SJSA1 (cell line): ENCODE data around the gene DDX1. TPM values are rescaled to one million over a fixed set of nuclear protein-coding genes. Genes with fewer than 3 reads are reported as not detected.
"Not testable (repeated sequence)": the region's sequence is repeated elsewhere in the genome, so short reads cannot be mapped to it uniquely, and the experiment has no call there.

Source experiments
- DNase-seq, 2 experiments: peaks; one replicate each; pipeline ENCODE4 v3.0.0-alpha.2; 2015 to 2020; ENCODE audit warnings: low spot score in 2 of 2, low read depth in 1 of 2
- H3K27ac ChIP-seq: fragments of 250-450 bp; sonication (Bioruptor Pico); 2 replicates; pipeline ENCODE4 v1.5.1; 2020; ENCODE audit warnings: mild to moderate bottlenecking, moderate library complexity
- H3K27me3 ChIP-seq: fragments of 250-450 bp; sonication (Bioruptor Pico); replicated peaks from 2 replicates; pipeline ENCODE4 v1.5.1; 2020; ENCODE audit warnings: mild to moderate bottlenecking, moderate library complexity
- H3K36me3 ChIP-seq: fragments of 250-450 bp; sonication (Bioruptor Pico); 2 replicates; pipeline ENCODE4 v1.5.1; 2020; ENCODE audit warnings: mild to moderate bottlenecking
- H3K4me1 ChIP-seq: fragments of 250-450 bp; sonication (Bioruptor Pico); replicated peaks from 2 replicates; pipeline ENCODE4 v1.6.1; 2021; ENCODE audit warnings: mild to moderate bottlenecking
- H3K4me3 ChIP-seq: fragments of 250-450 bp; sonication (Bioruptor Pico); 2 replicates; pipeline ENCODE4 v1.5.1; 2020; ENCODE audit warnings: mild to moderate bottlenecking
- H3K9me3 ChIP-seq: fragments of 250-450 bp; sonication (Bioruptor Pico); replicated peaks from 2 replicates; pipeline ENCODE4 v1.5.1; 2020; ENCODE audit warnings: mild to moderate bottlenecking
- total RNA-seq: library from RNA; depleted of rRNA; stranded (reverse); fragments of >200 nt; shearing (Covaris generic); gene quantifications from 2 replicates; pipeline ENCODE4 v1.2.3, GENCODE V29; 2014

DDX1 gene
- total RNA-seq, 1 experiment from 2014 or later: 140 TPM

DNA sequence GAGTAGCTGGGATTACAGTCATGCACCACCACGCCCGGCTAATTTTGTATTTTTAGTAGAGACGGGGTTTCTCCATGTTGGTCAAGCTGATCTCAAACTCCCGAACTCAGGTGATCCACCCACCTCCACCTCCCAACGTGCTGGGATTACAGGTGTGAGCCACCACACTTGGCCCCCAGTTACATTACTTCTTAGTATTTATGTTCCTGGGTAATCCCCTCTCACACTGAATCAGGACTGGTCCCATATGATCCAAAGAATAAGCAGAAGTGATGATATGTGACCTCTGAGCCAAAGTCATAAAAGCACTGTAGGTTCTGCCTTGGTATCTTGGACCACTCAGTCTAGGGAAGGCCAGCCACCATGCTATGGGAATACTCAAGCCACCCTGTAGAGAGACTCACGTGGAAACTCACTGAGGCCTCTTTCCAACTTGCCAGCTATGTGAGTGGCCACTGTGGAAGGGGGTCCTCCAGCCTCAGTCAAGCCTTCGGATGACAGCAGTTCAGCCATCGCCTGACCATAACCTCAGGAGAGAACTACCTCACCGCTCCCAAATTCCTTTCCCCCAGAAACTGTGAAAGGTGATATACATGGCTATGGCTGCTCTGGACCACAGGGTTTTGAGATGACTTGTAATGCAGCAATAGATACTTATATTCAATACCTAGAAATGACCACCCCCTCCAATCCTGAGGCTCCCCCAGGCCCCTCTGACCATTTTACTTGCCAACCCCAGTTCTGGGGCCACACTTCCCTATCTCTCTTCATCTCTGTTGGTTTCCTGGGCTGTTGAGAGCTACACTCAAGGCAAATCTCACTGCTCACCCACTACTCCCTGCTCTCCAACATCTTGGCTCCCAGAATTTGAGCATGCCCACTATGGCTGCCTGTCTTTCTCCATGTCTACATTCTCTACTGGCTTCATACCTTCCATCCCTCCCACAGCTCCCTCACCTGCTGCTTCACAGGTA is 80.5 kb downstream of the DDX1 start:
- Histone ChIP-seq H3K36me3 (no peaks in the 10 kb centered on the region), H3K9me3 (no peaks in the 10 kb centered on the region), H3K4me1 (no peaks in the 10 kb centered on the region), H3K27ac (no peak overlapping the region), H3K27me3 (no peaks in the 10 kb centered on the region), H3K4me3 (no peak overlapping the region)
- DNase-seq: no peak

DNA sequence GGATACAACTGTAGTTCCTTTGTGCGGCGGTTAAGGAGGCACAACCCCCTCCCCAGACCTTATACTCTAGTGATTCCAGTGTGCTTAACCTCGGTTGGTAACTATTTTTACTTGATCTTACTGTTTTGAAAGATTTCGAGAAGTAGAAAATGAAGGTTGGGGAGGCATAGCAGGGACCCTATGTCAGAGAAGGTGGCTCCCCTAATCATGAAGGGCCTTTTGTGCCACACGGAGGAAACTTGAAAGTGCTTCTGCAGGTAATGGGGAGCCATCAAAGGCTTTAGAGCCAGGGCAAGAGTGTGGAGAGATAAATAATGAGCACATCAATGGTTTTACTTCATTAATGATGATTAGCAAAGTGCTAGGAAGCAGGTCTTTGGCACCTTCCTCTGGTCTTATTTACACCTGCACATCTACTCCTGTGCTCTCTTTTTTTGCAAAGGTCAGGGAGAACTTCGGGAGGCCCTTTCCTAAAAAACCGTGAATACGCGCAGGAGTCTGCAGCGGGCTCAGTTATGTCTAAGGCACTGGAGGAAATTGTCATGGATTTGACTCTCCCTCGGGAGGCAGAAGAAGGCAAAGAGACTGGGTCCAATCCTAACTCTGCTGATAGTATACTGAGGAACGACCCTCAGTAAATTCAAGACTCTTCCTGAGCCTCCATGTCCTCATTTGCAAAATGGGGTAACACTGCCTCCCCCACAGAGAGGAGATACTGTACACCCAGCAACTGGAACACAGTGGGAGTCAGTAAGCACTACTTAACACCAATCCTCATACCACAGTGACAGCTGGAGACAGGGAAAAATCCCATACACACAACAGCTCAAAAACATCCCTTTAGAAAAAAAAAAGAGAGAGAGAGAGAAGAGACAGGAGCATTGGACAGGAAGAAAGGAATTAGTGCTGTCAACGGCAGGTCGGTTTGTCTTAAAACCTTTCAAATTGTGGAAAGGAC is 81.6 kb downstream of the DDX1 start:
- H3K27ac ChIP-seq: no peak overlapping the region
- H3K9me3 ChIP-seq: no peaks in the 10 kb centered on the region
- no peaks in the 10 kb centered on the region for H3K36me3 ChIP-seq
- H3K4me3 ChIP-seq: no peak overlapping the region
- H3K4me1 ChIP-seq: no peaks in the 10 kb centered on the region
- no peak for DNase-seq
- no peaks in the 10 kb centered on the region for H3K27me3 ChIP-seq

DNA sequence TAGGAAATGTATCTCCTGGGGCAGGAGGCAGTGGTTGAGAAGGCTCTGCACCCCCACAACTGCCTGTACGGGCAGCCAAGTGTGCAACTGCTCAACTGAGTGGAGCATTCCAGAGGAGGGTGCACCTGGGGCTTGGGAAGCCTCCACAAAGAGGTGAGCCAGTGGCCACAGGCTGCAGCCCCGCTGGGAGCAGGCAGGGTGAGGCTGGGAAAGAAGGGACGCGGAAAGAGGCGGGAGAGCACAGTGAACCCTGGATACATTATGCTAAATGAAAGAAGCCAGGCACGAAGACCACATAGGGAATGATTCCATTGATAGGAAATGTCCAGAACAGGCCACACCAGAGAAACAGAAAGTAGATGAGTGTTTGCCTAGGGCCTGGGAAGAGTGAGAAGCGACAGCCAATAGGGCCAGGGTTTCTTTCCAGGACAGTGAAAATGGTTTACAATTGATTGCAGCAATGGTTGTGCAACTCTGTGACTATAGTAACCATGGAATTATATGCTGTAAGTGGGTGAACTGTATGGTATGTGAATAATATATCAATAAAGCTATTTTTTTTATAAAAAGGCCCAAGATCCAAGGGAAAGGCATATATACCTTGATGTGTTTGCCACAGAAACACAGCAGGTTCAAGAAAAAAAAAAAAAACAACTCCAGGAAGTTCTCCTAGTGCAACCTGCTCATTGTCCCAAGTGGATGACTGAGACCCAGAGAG is 82.4 kb downstream of the DDX1 start:
- H3K27me3 ChIP-seq: no peaks in the 10 kb centered on the region

DNA sequence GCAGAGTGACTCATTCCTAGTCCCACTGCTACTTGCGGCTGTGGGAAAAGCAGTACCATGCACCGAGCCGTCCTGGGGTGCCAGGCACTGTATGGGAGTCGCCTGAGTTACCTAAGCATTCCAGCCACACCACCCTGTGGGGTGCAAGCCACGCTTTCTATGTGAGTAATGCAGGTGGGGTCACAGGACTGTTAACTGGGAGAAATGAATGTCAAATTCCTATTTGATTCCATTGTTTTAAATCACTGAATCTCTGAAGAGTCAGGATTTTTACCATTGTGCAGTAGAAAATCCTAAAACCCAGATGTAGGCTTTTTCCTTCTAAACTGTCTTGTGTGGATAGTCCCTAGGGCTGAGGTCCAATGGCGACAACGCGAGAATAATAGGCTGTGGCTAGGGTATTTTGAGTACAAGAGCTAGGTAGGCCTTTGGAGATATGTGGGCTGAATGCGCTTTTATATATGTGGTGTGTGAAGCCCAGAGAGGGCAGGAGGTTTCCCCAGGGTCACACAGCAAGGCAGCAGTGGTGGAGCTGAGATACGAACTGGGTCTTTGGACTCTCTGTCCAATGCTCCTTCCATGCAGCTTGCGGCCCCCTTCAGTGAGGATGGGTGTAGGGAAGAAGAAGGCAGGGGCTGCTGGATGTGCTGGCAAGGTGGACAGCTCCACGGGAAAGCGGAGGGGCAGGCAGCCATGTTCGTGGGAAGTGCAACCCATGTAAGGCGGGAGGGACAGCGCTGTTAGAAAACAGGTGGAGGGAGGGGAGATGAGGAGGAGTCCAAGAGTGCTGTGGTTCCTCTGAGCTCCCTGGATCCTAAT is 83.2 kb downstream of the DDX1 start:
- no peak overlapping the region for H3K4me3 ChIP-seq
- no peaks in the 10 kb centered on the region for H3K36me3 ChIP-seq
- no peaks in the 10 kb centered on the region for H3K9me3 ChIP-seq
- DNase-seq: no peak
- H3K27me3 ChIP-seq: no peaks in the 10 kb centered on the region
- H3K27ac ChIP-seq: no peak overlapping the region
- no peaks in the 10 kb centered on the region for H3K4me1 ChIP-seq

More for the DNA sequence above, 82.4 kb downstream of the DDX1 start:
- H3K27ac ChIP-seq: no peak overlapping the region
- no peaks in the 10 kb centered on the region for H3K9me3 ChIP-seq
- no peak for DNase-seq
- H3K36me3 ChIP-seq: no peaks in the 10 kb centered on the region
- H3K4me1 ChIP-seq: no peaks in the 10 kb centered on the region
- H3K4me3 ChIP-seq: no peak overlapping the region

DNA sequence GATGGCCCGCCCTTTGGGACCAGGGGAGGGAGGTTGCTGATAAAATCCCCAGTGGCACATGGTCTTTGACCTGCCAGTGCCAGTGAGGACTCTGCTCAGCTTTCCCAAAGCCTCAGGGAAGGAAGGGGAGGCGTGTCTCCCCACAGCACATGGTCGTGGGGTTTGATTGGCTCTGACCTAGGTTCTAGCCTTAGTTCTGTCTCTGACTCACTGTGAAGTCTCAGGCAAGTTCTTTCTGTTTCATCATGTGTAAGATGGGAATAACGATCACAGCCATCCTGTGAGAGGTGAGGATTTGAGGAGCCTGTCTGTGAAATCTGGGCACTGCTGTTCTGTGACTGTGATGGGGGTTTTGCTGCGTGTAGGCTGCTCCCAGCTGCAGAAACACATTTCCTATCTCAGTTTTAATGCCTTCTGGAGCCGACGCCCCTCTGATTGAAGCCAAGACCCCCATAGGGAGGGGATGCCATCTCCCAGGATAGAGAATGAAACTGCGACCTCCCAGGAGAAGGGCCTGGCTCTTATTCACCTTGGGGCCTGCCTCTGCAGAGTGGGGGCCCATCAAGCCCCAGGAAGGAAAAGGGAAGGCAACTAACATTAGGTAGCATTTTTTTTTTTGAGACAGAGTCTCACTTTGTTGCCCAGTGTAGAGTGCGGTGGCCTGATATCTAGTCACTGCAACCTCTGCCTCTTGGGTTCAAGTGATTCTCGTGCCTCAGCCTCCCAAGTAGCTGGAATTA is 84.0 kb downstream of the DDX1 start:
- H3K36me3 ChIP-seq: no peaks in the 10 kb centered on the region
- H3K27ac ChIP-seq: no peak overlapping the region
- H3K9me3 ChIP-seq: no peaks in the 10 kb centered on the region
- no peak for DNase-seq
- H3K27me3 ChIP-seq: no peaks in the 10 kb centered on the region
- H3K4me1 ChIP-seq: no peaks in the 10 kb centered on the region
- H3K4me3 ChIP-seq: no peak overlapping the region

DNA sequence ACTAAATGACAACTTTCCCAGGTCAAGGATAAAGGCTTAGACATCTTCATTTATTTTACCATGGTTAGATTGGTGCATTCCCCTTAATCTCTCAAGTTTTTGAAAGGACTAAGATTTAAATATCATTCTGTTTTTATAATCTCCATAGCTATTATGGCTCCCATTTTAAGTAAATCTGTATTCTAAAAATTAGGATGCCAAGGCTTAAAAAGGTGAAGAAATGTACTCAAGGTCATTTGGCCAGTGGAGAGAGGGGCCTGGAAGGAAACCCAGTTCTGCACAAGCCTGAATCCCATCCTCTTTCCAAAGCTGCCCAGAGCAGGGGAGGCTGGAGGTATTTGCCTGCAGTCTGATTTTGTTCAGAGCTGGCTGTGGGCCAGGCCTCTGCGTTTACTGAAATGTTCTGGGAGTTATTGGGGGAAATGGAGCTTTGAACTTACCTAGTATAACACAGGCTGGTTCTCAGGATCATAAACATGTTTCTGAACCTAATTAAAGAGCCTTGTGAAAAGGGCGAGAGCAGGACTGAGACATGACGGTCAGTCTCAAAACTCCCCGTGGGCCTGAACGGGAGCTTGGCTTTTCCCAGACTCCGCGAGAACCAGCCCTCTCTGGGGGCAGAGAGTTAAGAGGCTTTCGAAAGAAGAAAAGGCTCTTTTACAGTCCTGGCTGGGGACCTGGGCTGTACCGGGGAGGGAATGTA is 85.6 kb downstream of the DDX1 start:
- no peaks in the 10 kb centered on the region for H3K27me3 ChIP-seq
- no peaks in the 10 kb centered on the region for H3K4me1 ChIP-seq
- no peaks in the 10 kb centered on the region for H3K9me3 ChIP-seq
- no peak overlapping the region for H3K27ac ChIP-seq
- DNase-seq: no peak
- H3K36me3 ChIP-seq: no peaks in the 10 kb centered on the region
- H3K4me3 ChIP-seq: no peak overlapping the region

DNA sequence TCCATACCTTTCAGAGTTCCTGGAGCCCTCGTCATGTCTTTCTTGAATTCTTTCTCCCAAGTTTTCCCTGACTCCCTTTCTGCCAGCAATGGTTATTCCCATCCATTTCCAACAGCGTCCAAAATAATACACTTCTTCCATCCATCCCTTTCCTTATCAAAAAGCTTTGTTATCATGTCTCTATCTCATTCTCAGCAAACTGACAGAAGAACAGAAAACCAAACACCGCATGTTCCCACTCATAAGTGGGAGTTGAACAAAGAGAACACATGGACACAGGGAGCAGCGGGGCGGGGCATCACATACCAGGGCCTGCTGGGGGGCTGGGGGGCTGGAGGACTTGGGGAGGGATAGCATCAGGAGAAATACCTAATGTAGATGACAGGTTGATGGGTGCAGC is 86.7 kb downstream of the DDX1 start:
- no peaks in the 10 kb centered on the region for H3K36me3 ChIP-seq
- H3K27me3 ChIP-seq: no peaks in the 10 kb centered on the region
- H3K4me1 ChIP-seq: no peaks in the 10 kb centered on the region
- no peak overlapping the region for H3K4me3 ChIP-seq
- no peaks in the 10 kb centered on the region for H3K9me3 ChIP-seq
- DNase-seq: no peak
- H3K27ac ChIP-seq: no peak overlapping the region

DNA sequence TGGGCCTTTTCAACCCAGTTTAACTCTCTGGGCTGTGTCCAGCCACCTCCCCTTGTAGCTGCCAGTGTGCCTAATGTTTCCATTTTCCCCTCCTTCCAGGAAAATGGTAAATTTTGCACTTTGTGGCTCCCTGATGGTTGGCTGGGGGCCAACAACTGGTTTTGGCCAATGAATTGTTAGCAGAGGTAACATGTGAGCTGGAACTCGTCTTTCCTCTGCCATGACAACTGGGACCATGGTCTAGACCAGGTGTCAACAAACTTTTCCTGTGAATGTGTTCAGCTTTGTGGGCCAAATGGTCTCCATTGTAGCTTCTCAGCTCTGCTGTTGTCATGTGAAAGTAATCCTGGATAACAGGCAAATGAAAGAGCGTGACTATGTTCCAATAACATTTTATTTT is 87.2 kb downstream of the DDX1 start:
- no peak for DNase-seq
- Histone ChIP-seq H3K36me3 (no peaks in the 10 kb centered on the region), H3K4me1 (no peaks in the 10 kb centered on the region), H3K27ac (no peak overlapping the region), H3K4me3 (no peak overlapping the region), H3K27me3 (no peaks in the 10 kb centered on the region), H3K9me3 (no peaks in the 10 kb centered on the region)

DNA sequence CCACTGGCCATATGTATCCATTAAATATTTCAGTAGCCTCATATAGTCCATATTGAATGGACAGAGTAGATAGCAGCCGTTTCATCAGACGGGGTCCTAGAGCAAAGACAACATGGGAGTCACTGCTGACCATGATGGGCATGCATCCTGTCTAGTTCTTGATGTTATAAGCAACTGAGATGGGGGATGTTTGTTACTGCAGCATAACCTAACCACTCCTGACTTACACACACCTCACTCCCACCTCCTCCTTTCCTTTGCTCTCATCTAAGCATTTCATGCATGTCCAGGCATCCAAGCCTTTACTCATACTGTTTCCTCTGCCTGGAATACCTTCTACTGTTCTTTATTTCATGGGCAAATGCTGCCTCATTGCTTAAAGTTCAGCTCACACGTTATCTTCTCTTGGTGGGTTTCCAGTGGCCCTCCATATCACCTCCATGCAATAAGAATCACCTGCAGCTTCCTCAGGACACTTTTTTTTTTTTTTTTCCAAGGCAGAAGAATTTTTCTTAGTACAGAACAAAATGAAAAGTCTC is 87.8 kb downstream of the DDX1 start:
- no peak for DNase-seq
- Histone ChIP-seq H3K4me3 (no peak overlapping the region), H3K27me3 (no peaks in the 10 kb centered on the region), H3K9me3 (no peaks in the 10 kb centered on the region), H3K27ac (no peak overlapping the region), H3K36me3 (no peaks in the 10 kb centered on the region), H3K4me1 (no peaks in the 10 kb centered on the region)

DNA sequence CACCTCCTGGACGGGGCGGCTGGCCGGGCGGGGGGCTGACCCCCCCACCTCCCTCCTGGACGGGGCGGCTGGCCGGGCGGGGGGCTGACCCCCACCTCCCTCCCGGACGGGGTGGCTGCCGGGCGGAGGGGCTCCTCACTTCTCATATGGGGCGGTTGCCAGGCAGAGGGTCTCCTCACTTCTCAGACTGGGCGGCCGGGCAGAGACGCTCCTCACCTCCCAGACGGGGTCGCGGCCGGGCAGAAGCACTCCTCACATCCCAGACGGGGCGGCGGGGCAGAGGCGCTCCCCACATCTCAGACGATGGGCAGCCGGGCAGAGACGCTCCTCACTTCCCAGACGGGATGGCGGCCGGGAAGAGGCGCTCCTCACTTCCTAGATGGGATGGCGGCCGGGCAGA is 88.5 kb downstream of the DDX1 start:
- not testable (repeated sequence) for H3K27me3 ChIP-seq, H3K9me3 ChIP-seq, H3K4me3 ChIP-seq, H3K36me3 ChIP-seq, DNase-seq, H3K27ac ChIP-seq, H3K4me1 ChIP-seq
